Neural progenitor cell (in vitro differentiated cells): ENCODE results near the gene FRMPD4. TPM values are rescaled to one million over a fixed set of nuclear protein-coding genes. Genes with fewer than 3 reads are reported as not detected.

Experiments used
- DNase-seq: peaks from one replicate; pipeline ENCODE4 v3.0.0-alpha.2; 2016; ENCODE audit warnings: low spot score
- H2AFZ ChIP-seq: fragments of 200-600 bp; sonication (generic); replicated peaks from 2 replicates; pipeline ENCODE4 v1.6.1; 2016; ENCODE audit warnings: antibody characterized with exemption
- H3F3A ChIP-seq: fragments of 200-600 bp; sonication (generic); 2 replicates; pipeline ENCODE4 v1.6.1; 2016; ENCODE audit warnings: antibody characterized with exemption, low read depth
- H3K27ac ChIP-seq: fragments of 200-600 bp; sonication (generic); 2 replicates; pipeline ENCODE4 v1.5.1; 2016; ENCODE audit warnings: mild to moderate bottlenecking
- H3K27me3 ChIP-seq: fragments of 200-600 bp; sonication (generic); 2 replicates; pipeline ENCODE4 v1.6.1; 2016; ENCODE audit warnings: mild to moderate bottlenecking, moderate library complexity
- H3K36me3 ChIP-seq: fragments of 200-600 bp; sonication (generic); 2 replicates; pipeline ENCODE4 v1.5.1; 2016
- H3K4me1 ChIP-seq: fragments of 200-600 bp; sonication (generic); 2 replicates; pipeline ENCODE4 v1.6.1; 2016; ENCODE audit warnings: mixed run types
- H3K4me2 ChIP-seq: fragments of 200-600 bp; sonication (generic); 2 replicates; pipeline ENCODE4 v1.6.1; 2016
- H3K4me3 ChIP-seq: fragments of 200-600 bp; sonication (generic); 2 replicates; pipeline ENCODE4 v1.5.1; 2016
- H3K79me2 ChIP-seq: fragments of 200-600 bp; sonication (generic); 2 replicates; pipeline ENCODE4 v1.6.1; 2016; ENCODE audit warnings: low read depth
- H3K9ac ChIP-seq: fragments of 200-600 bp; sonication (generic); 2 replicates; pipeline ENCODE4 v1.6.1; 2016
- H3K9me3 ChIP-seq: fragments of 200-600 bp; sonication (generic); 2 replicates; pipeline ENCODE4 v1.5.1; 2016; ENCODE audit warnings: low read depth
- H4K20me1 ChIP-seq: fragments of 200-600 bp; sonication (generic); 2 replicates; pipeline ENCODE4 v1.6.1; 2016; ENCODE audit warnings: low read depth
- H3K27ac Mint-ChIP-seq: 3 replicates; pipeline ENCODE4 v1.8.0; 2021; ENCODE audit warnings: mixed read lengths
- H3K27me3 Mint-ChIP-seq: 2 replicates; pipeline ENCODE4 v1.8.0; 2022; ENCODE audit warnings: low read depth, mild to moderate bottlenecking, inconsistent platforms, moderate library complexity, mixed read lengths; ENCODE audit not compliant: insufficient read depth
- H3K36me3 Mint-ChIP-seq: 3 replicates; pipeline ENCODE4 v1.8.0; 2021; ENCODE audit warnings: mixed read lengths
- H3K4me1 Mint-ChIP-seq: 3 replicates; pipeline ENCODE4 v1.8.0; 2021; ENCODE audit warnings: mixed read lengths
- H3K4me3 Mint-ChIP-seq: 3 replicates; pipeline ENCODE4 v1.8.0; 2021; ENCODE audit warnings: mild to moderate bottlenecking, moderate library complexity, mixed read lengths
- H3K9me3 Mint-ChIP-seq: 3 replicates; pipeline ENCODE4 v1.8.0; 2020; ENCODE audit warnings: mixed read lengths
- EZH2 ChIP-seq: fragments of 200-600 bp; sonication (generic); IDR thresholded peaks from 2 replicates; pipeline ENCODE4 v1.6.1; 2017; ENCODE audit warnings: antibody characterized with exemption, mild to moderate bottlenecking, moderate library complexity
- EZH2phosphoT487 ChIP-seq: fragments of 200-600 bp; sonication (generic); IDR thresholded peaks from 2 replicates; pipeline ENCODE4 v1.6.1; 2017; ENCODE audit warnings: antibody characterized with exemption
- total RNA-seq: library from RNA; depleted of rRNA; stranded (reverse); fragments of >200 nt; gene quantifications from 2 replicates; pipeline ENCODE4 v1.2.3, GENCODE V29; 2015; ENCODE audit warnings: low replicate concordance
- TF ChIP-seq, protein P1 (sequence below): fragments of 200-600 bp; sonication (generic); IDR thresholded peaks from 2 replicates; pipeline ENCODE4 v1.5.1; 2017; ENCODE audit warnings: antibody characterized with exemption, mild to moderate bottlenecking

FRMPD4 gene
- total RNA-seq, 1 donor from 2014 or later = not detected

DNA sequence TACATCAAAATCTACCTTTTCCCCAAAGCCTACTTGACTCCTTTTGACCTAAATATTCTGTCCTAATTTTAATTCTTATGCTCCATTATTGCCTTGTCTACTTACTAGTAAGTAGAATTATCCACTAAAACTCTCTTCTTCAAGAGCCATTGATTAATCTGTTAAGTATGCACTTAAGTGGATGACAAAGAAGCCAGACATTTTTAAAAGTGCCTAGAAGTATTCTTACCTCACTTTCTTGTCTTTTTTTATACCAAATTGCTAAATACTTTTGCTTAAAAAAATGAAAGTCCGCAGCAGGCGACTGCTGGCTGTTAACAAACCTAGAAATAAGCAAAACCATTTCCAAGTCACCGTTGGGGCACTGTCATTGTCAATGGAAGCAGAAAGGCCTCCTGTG, 20.1 kb upstream of the FRMPD4 start:
- no peak overlapping the region for H3K4me3 ChIP-seq
- no peak overlapping the region for H3K27ac Mint-ChIP-seq
- no peaks in the 10 kb centered on the region for H3K9me3 Mint-ChIP-seq
- H3K4me1 Mint-ChIP-seq = no peaks in the 10 kb centered on the region
- TF ChIP-seq, protein P1, sequence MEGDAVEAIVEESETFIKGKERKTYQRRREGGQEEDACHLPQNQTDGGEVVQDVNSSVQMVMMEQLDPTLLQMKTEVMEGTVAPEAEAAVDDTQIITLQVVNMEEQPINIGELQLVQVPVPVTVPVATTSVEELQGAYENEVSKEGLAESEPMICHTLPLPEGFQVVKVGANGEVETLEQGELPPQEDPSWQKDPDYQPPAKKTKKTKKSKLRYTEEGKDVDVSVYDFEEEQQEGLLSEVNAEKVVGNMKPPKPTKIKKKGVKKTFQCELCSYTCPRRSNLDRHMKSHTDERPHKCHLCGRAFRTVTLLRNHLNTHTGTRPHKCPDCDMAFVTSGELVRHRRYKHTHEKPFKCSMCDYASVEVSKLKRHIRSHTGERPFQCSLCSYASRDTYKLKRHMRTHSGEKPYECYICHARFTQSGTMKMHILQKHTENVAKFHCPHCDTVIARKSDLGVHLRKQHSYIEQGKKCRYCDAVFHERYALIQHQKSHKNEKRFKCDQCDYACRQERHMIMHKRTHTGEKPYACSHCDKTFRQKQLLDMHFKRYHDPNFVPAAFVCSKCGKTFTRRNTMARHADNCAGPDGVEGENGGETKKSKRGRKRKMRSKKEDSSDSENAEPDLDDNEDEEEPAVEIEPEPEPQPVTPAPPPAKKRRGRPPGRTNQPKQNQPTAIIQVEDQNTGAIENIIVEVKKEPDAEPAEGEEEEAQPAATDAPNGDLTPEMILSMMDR = no peak
- TF ChIP-seq EZH2 (no peak), EZH2phosphoT487 (no peak)
- peaks cover 4% of the 10 kb centered on the region for H3K27me3 Mint-ChIP-seq
- H3K4me1 ChIP-seq = no peaks in the 10 kb centered on the region
- DNase-seq = no peak
- no peak overlapping the region for H3K9ac ChIP-seq
- H3K9me3 ChIP-seq = no peaks in the 10 kb centered on the region
- H3K36me3 Mint-ChIP-seq = no peaks in the 10 kb centered on the region
- H3K27me3 ChIP-seq = no peaks in the 10 kb centered on the region
- H3K79me2 ChIP-seq = no peaks in the 10 kb centered on the region
- no peak overlapping the region for H3K27ac ChIP-seq
- no peaks in the 10 kb centered on the region for H4K20me1 ChIP-seq
- H3K36me3 ChIP-seq = no peaks in the 10 kb centered on the region
- no peak overlapping the region for H3K4me2 ChIP-seq
- H2AFZ ChIP-seq = no peak overlapping the region
- no peak overlapping the region for H3K4me3 Mint-ChIP-seq
- H3F3A ChIP-seq = no peaks in the 10 kb centered on the region

DNA sequence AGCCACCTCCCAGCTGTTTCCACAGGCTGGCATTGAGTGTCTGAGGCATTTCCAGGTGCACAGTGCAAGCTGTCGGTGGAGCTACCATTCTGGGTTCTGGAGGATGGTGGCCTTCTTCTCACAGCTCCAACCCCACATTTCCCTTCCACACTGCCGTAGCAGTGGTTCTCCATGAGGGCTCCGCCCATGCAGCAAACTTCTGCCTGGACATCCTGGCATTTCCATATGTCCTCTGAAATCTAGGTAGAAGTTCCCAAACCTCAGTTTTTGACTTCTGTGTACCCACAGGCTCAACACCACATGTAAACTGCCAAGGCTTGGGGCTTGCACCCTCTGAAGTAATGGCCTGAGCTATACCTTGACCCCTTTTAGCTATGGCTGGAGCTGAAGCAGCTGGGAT, 10.3 kb upstream of the FRMPD4 start:
- no peaks in the 10 kb centered on the region for H3F3A ChIP-seq
- H3K27ac ChIP-seq = no peak overlapping the region
- H3K9ac ChIP-seq = no peak overlapping the region
- H3K36me3 Mint-ChIP-seq = no peaks in the 10 kb centered on the region
- H3K4me3 Mint-ChIP-seq = no peak overlapping the region
- peaks cover 15% of the 10 kb centered on the region for H3K9me3 ChIP-seq
- DNase-seq = no peak
- H2AFZ ChIP-seq = no peak overlapping the region
- no peaks in the 10 kb centered on the region for H3K27me3 Mint-ChIP-seq
- H3K79me2 ChIP-seq = no peaks in the 10 kb centered on the region
- no peaks in the 10 kb centered on the region for H3K4me1 ChIP-seq
- H3K4me1 Mint-ChIP-seq = no peaks in the 10 kb centered on the region
- H4K20me1 ChIP-seq = no peaks in the 10 kb centered on the region
- H3K9me3 Mint-ChIP-seq = peaks cover 27% of the 10 kb centered on the region
- TF ChIP-seq EZH2phosphoT487 = no peak
- TF ChIP-seq EZH2 = no peak
- TF ChIP-seq, protein P1 = no peak
- H3K27me3 ChIP-seq = no peaks in the 10 kb centered on the region
- no peak overlapping the region for H3K27ac Mint-ChIP-seq
- no peak overlapping the region for H3K4me3 ChIP-seq
- no peaks in the 10 kb centered on the region for H3K36me3 ChIP-seq
- no peak overlapping the region for H3K4me2 ChIP-seq

DNA sequence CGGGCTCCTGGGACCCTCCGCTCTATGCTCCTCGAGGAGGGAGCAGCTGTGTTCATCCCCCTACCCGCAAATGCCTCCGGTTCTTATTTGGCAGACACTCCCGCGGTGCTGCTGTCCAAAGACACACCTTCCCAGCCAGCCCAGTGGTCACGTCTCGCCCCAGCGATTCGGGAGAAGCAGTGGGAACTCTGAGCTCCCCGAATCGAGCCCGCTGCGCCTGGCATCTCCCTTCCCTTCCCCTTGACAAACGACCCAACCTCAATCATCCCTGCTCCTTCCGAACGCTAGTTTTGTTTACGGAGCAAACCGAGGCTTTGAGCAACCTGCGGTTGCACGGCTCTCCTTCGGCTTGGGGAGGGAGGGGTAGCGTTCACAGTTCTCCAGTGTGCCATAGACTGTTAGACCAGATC, 317 bp upstream of the FRMPD4 start:
- Histone ChIP-seq H3K4me1 (no peaks in the 10 kb centered on the region), H3F3A (no peaks in the 10 kb centered on the region), H3K4me3 (peak overlapping the region; percentile 54), H3K9ac (no peak overlapping the region), H4K20me1 (no peaks in the 10 kb centered on the region), H2AFZ (peak overlapping the region; percentile 74), H3K36me3 (no peaks in the 10 kb centered on the region), H3K79me2 (no peaks in the 10 kb centered on the region), H3K27ac (no peak overlapping the region), H3K9me3 (no peaks in the 10 kb centered on the region), H3K27me3 (peaks cover 60% of the 10 kb centered on the region), H3K4me2 (peak overlapping the region; percentile 75)
- peaks cover 18% of the 10 kb centered on the region for H3K27me3 Mint-ChIP-seq
- H3K4me3 Mint-ChIP-seq = peak overlapping the region; percentile 87
- no peak overlapping the region for H3K27ac Mint-ChIP-seq
- peaks cover 4% of the 10 kb centered on the region for H3K9me3 Mint-ChIP-seq
- DNase-seq = peak; percentile 33
- TF ChIP-seq, protein P1 = no peak
- H3K36me3 Mint-ChIP-seq = no peaks in the 10 kb centered on the region
- peaks cover 8% of the 10 kb centered on the region for H3K4me1 Mint-ChIP-seq
